Measurements from ENCODE around the gene C4orf50. TPM values are rescaled to one million over a fixed set of nuclear protein-coding genes. Genes with fewer than 3 reads are reported as not detected.

C4orf50 gene
- total RNA-seq, 1 experiment from 2014 or later, result 0.17 TPM

DNA sequence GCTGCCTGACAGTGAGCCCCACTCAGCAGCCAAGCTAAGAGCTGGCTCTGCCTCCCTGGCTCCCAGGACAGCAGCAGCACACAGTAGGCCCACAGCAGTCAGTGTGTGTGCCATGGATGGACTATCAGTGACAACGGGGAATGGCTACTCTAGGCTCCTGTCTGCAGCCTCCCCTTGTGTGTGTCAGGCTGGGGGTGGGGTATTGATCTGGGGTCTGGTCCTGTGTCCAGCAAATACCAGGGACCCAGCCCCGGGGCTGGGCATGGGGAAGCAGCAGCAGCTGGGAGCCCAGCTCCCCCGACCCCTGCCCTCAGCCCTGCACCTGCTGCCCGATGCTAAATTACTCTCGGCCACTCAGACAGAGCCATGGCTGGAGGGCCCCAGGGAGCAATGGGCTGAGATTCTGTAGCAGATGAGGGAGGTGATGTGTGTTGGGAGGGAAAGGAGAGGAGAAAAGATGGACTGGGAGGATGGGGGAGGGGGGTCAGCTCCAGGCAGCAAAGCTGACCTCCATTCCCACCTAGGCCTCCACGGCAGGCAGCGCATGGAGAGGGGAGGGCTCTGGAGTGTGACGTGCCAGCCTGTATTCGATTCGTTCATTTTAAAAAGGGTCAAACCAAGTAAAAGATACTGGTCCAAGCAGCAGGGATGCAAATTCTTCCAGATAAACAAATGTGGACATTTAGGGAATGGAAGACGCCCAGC, 64.0 kb downstream of the C4orf50 start:
- Mint-ChIP-seq H3K36me3 (ENCODE audit: insufficient read depth in 1 of 3, low read depth in 3 of 3) (no peaks in the 10 kb centered on the region), H3K4me3 (no peak overlapping the region), H3K4me1 (peaks cover 28 to 34% of the 10 kb centered on the region in 2 experiments), H3K9me3 (no peaks in the 10 kb centered on the region), H3K27ac (no peak overlapping the region), H3K27me3 (ENCODE audit: low read depth) (peaks cover 18% of the 10 kb centered on the region)
- no peak overlapping the region for H3K56ac ChIP-seq (ENCODE audit: insufficient read length, low read depth, low read length)
- H2AFZ ChIP-seq (ENCODE audit: low read length), result no peak overlapping the region
- no peaks in the 10 kb centered on the region for H3K4me1 ChIP-seq (ENCODE audit: insufficient read depth, low read length)
- no peaks in the 10 kb centered on the region for H4K20me1 ChIP-seq (ENCODE audit: control insufficient read depth, insufficient read depth, insufficient read length)
- no peaks in the 10 kb centered on the region for H3K79me2 ChIP-seq (ENCODE audit: insufficient read depth, low read length)
- H4K8ac ChIP-seq (replicated peaks; ENCODE audit: insufficient read length, low read depth, low read length), result no peak overlapping the region
- H3K27me3 ChIP-seq (ENCODE audit: insufficient read depth, low read length), result no peaks in the 10 kb centered on the region
- H3K18ac ChIP-seq (ENCODE audit: insufficient read length, low read depth, low read length), result no peak overlapping the region
- no peak overlapping the region for H3K4me2 ChIP-seq (ENCODE audit: insufficient read depth, insufficient read length, low read length)
- no peak overlapping the region for H3K4ac ChIP-seq (ENCODE audit: low read depth, low read length)
- no peak overlapping the region for H2BK12ac ChIP-seq (ENCODE audit: insufficient read length, low read depth, low read length)
- no peak overlapping the region for H2BK15ac ChIP-seq (ENCODE audit: low read depth, low read length)
- H4K91ac ChIP-seq (ENCODE audit: insufficient read length, low read depth, low read length), result no peak overlapping the region
- no peak overlapping the region for H3K9ac ChIP-seq (ENCODE audit: extremely low read depth, insufficient read length, low read length)
- no peaks in the 10 kb centered on the region for H3K79me1 ChIP-seq (ENCODE audit: insufficient read depth, low read depth, low read length, poor library complexity, severe bottlenecking)
- H3K9me3 ChIP-seq (ENCODE audit: control insufficient read depth, low read depth, low read length), result no peaks in the 10 kb centered on the region
- DNase-seq, result peak; percentile 23
- H2BK120ac ChIP-seq (ENCODE audit: low read depth, low read length, poor library complexity, severe bottlenecking), result no peak overlapping the region
- no peak overlapping the region for H2BK20ac ChIP-seq (ENCODE audit: low read depth, low read length, poor library complexity, severe bottlenecking)
- WGBS (ENCODE audit: extremely low coverage, insufficient read length, low lambda C conversion rate), result no CpG with 5 or more reads among the region's 11 CpGs
- no peak overlapping the region for H3T11ph ChIP-seq (ENCODE audit: low read length)
- no peaks in the 10 kb centered on the region for H3K23me2 ChIP-seq (ENCODE audit: insufficient read length, low read depth, low read length, poor library complexity, severe bottlenecking)
- TF ChIP-seq, protein P1, sequence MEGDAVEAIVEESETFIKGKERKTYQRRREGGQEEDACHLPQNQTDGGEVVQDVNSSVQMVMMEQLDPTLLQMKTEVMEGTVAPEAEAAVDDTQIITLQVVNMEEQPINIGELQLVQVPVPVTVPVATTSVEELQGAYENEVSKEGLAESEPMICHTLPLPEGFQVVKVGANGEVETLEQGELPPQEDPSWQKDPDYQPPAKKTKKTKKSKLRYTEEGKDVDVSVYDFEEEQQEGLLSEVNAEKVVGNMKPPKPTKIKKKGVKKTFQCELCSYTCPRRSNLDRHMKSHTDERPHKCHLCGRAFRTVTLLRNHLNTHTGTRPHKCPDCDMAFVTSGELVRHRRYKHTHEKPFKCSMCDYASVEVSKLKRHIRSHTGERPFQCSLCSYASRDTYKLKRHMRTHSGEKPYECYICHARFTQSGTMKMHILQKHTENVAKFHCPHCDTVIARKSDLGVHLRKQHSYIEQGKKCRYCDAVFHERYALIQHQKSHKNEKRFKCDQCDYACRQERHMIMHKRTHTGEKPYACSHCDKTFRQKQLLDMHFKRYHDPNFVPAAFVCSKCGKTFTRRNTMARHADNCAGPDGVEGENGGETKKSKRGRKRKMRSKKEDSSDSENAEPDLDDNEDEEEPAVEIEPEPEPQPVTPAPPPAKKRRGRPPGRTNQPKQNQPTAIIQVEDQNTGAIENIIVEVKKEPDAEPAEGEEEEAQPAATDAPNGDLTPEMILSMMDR (conservative IDR thresholded peaks at IDR 0.05), result no peak
- no peak overlapping the region for H3K23ac ChIP-seq (ENCODE audit: insufficient read length, low read depth, low read length)
- H3K27ac ChIP-seq (ENCODE audit: insufficient read length, low read depth, low read length), result no peak overlapping the region
- no peak overlapping the region; the same call in 1 of the 2 replicates for H3K14ac ChIP-seq (ENCODE audit: insufficient read depth, low read length)
- H2AK5ac ChIP-seq (ENCODE audit: insufficient read length, low read length), result no peak overlapping the region
- no peak overlapping the region for H2BK5ac ChIP-seq (ENCODE audit: insufficient read length, low read length)
- H4K5ac ChIP-seq (ENCODE audit: insufficient read length, low read depth, low read length), result no peak overlapping the region

Data from H9 (cell line).